IgD-negative memory B cell (primary cell): ENCODE data around the gene KLRC1. TPM values are rescaled to one million over a fixed set of nuclear protein-coding genes. Genes with fewer than 3 reads are reported as not detected.
A peak's percentile ranks its signal among the peaks of the same experiment; 100 is the strongest.
"Not testable (repeated sequence)": the region's sequence is repeated elsewhere in the genome, so short reads cannot be mapped to it uniquely, and the experiment has no call there.

Experiments
- H3K27ac Mint-ChIP-seq, 3 donors: one replicate each; pipeline ENCODE4 v1.8.0; 2020 to 2022; ENCODE audit warnings: mild to moderate bottlenecking in 3 of 3, mixed read lengths in 3 of 3, moderate library complexity in 1 of 3
- H3K27me3 Mint-ChIP-seq: one replicate; pipeline ENCODE4 v1.8.0; 2021; ENCODE audit warnings: mixed read lengths
- H3K36me3 Mint-ChIP-seq: one replicate; pipeline ENCODE4 v1.8.0; 2020; ENCODE audit warnings: mild to moderate bottlenecking, mixed read lengths
- H3K4me1 Mint-ChIP-seq, 3 donors: one replicate each; pipeline ENCODE4 v1.8.0; 2020 to 2022; ENCODE audit warnings: mixed read lengths in 3 of 3, mild to moderate bottlenecking in 1 of 3
- H3K4me3 Mint-ChIP-seq, 4 donors: one replicate each; pipeline ENCODE4 v1.8.0; 2020 to 2022; ENCODE audit warnings: mild to moderate bottlenecking in 4 of 4, mixed read lengths in 4 of 4, moderate library complexity in 3 of 4
- H3K9me3 Mint-ChIP-seq, 3 donors: one replicate each; pipeline ENCODE4 v1.8.0; 2020 to 2021; ENCODE audit warnings: mixed read lengths in 3 of 3, mild to moderate bottlenecking in 1 of 3
- polyA plus RNA-seq: library from polyadenylated mRNA; unstranded; fragments of 300-500 nt; fragmentation: Illumina TruSeq; gene quantifications from one replicate; pipeline ENCODE4 v1.2.3, GENCODE V29; 2021

The KLRC1 gene
- polyA plus RNA-seq, 1 donor from 2014 or later = 4.5 TPM

- H3K27me3 Mint-ChIP-seq, H3K4me3 Mint-ChIP-seq, H3K9me3 Mint-ChIP-seq, H3K27ac Mint-ChIP-seq, H3K4me1 Mint-ChIP-seq, H3K36me3 Mint-ChIP-seq: not testable (repeated sequence)
These were observed 13.4 kb downstream of the KLRC1 start for GRCh38 chr12:10439608-10440274.

- H3K36me3 Mint-ChIP-seq, H3K9me3 Mint-ChIP-seq, H3K27ac Mint-ChIP-seq, H3K4me3 Mint-ChIP-seq, H3K4me1 Mint-ChIP-seq, H3K27me3 Mint-ChIP-seq: not testable (repeated sequence)
These were observed 15.6 kb downstream of the KLRC1 start for GRCh38 chr12:10437601-10438000.

GRCh38 chr12:10435816-10436215, 17.4 kb downstream of the KLRC1 start, which contains the start of gene KLRC2:
TSS of gene KLRC2 (minus strand) at chr12:10436010. CDS start at chr12:10435986, 24 bp downstream.
- H3K4me1 Mint-ChIP-seq, H3K9me3 Mint-ChIP-seq, H3K36me3 Mint-ChIP-seq, H3K27ac Mint-ChIP-seq, H3K27me3 Mint-ChIP-seq, H3K4me3 Mint-ChIP-seq: not testable (repeated sequence)

GRCh38 chr12:10430623-10431022, 22.6 kb downstream of the KLRC1 start:
- not testable (repeated sequence) for H3K9me3 Mint-ChIP-seq, H3K36me3 Mint-ChIP-seq, H3K4me1 Mint-ChIP-seq, H3K27me3 Mint-ChIP-seq, H3K4me3 Mint-ChIP-seq, H3K27ac Mint-ChIP-seq

GRCh38 chr12:10425938-10426337, 27.2 kb downstream of the KLRC1 start:
- H3K4me1 Mint-ChIP-seq, H3K36me3 Mint-ChIP-seq, H3K9me3 Mint-ChIP-seq, H3K27ac Mint-ChIP-seq, H3K27me3 Mint-ChIP-seq, H3K4me3 Mint-ChIP-seq: not testable (repeated sequence)

- not testable (repeated sequence) for H3K36me3 Mint-ChIP-seq
These were observed 28.8 kb downstream of the KLRC1 start for GRCh38 chr12:10424260-10424899.

GRCh38 chr12:10422159-10422558, 31.0 kb downstream of the KLRC1 start:
- H3K9me3 Mint-ChIP-seq, H3K4me1 Mint-ChIP-seq, H3K36me3 Mint-ChIP-seq, H3K27ac Mint-ChIP-seq, H3K4me3 Mint-ChIP-seq, H3K27me3 Mint-ChIP-seq: not testable (repeated sequence)

More at GRCh38 chr12:10424260-10424899, 28.8 kb downstream of the KLRC1 start:
- H3K9me3 Mint-ChIP-seq, H3K27me3 Mint-ChIP-seq, H3K27ac Mint-ChIP-seq, H3K4me1 Mint-ChIP-seq, H3K4me3 Mint-ChIP-seq: not testable (repeated sequence)

- H3K9me3 Mint-ChIP-seq, H3K4me1 Mint-ChIP-seq, H3K4me3 Mint-ChIP-seq, H3K27ac Mint-ChIP-seq, H3K36me3 Mint-ChIP-seq, H3K27me3 Mint-ChIP-seq: not testable (repeated sequence)
These were observed 32.8 kb downstream of the KLRC1 start, which contains the start of gene KLRC3 for GRCh38 chr12:10420334-10420733. TSS of gene KLRC3 (minus strand) at chr12:10420595. CDS start at chr12:10420550, 45 bp downstream.

- Mint-ChIP-seq H3K9me3 (peaks cover 0 to 6% (median 3%) of the 10 kb centered on the region in 3 donors), H3K36me3 (no peaks in the 10 kb centered on the region)
These were observed 43.8 kb downstream of the KLRC1 start, which contains the start of gene KLRC4 for GRCh38 chr12:10409392-10409791. TSS of gene KLRC4 (minus strand) at chr12:10409757. CDS start at chr12:10409575, 182 bp downstream.

GRCh38 chr12:10408842-10409241, 44.3 kb downstream of the KLRC1 start:
- H3K4me3 Mint-ChIP-seq = no peak overlapping the region
- H3K9me3 Mint-ChIP-seq = peaks cover 0 to 7% (median 3%) of the 10 kb centered on the region in 3 donors
- H3K36me3 Mint-ChIP-seq = no peaks in the 10 kb centered on the region
- H3K27ac Mint-ChIP-seq = no peak overlapping the region
- H3K4me1 Mint-ChIP-seq = no peaks in the 10 kb centered on the region
- peaks cover 1% of the 10 kb centered on the region for H3K27me3 Mint-ChIP-seq

More at GRCh38 chr12:10409392-10409791, 43.8 kb downstream of the KLRC1 start, which contains the start of gene KLRC4:
- Mint-ChIP-seq H3K4me3 (peak within 1 kb of the TSS in 1 of 4 donors; percentile 73), H3K27me3 (peaks cover 1% of the 10 kb centered on the region), H3K27ac (no peak within 1 kb of the TSS), H3K4me1 (no peaks in the 10 kb centered on the region)

GRCh38 chr12:10406725-10407124, 46.5 kb downstream of the KLRC1 start:
- no peak overlapping the region for H3K27ac Mint-ChIP-seq
- no peaks in the 10 kb centered on the region for H3K36me3 Mint-ChIP-seq
- peaks cover 0 to 7% (median 3%) of the 10 kb centered on the region in 3 donors for H3K9me3 Mint-ChIP-seq
- peak overlapping the region in 1 of 4 donors; percentile 12 for H3K4me3 Mint-ChIP-seq
- peaks cover 1% of the 10 kb centered on the region for H3K27me3 Mint-ChIP-seq
- H3K4me1 Mint-ChIP-seq = no peaks in the 10 kb centered on the region

- Mint-ChIP-seq H3K27ac (no peak overlapping the region), H3K27me3 (peaks cover 1% of the 10 kb centered on the region), H3K9me3 (peaks cover 0 to 7% (median 3%) of the 10 kb centered on the region in 3 donors), H3K4me1 (no peaks in the 10 kb centered on the region), H3K36me3 (no peaks in the 10 kb centered on the region), H3K4me3 (no peak overlapping the region)
These were observed 47.9 kb downstream of the KLRC1 start for GRCh38 chr12:10405294-10405693.

GRCh38 chr12:10404798-10405197, 48.4 kb downstream of the KLRC1 start:
- Mint-ChIP-seq H3K4me1 (no peaks in the 10 kb centered on the region), H3K36me3 (no peaks in the 10 kb centered on the region), H3K9me3 (peaks cover 0 to 7% (median 3%) of the 10 kb centered on the region in 3 donors), H3K27me3 (peaks cover 1% of the 10 kb centered on the region), H3K4me3 (no peak overlapping the region), H3K27ac (no peak overlapping the region)

GRCh38 chr12:10400829-10401228, 52.3 kb downstream of the KLRC1 start:
- no peak overlapping the region for H3K27ac Mint-ChIP-seq
- no peak overlapping the region for H3K4me3 Mint-ChIP-seq
- peaks cover 0 to under 1% (median under 1%) of the 10 kb centered on the region in 3 donors for H3K4me1 Mint-ChIP-seq
- H3K27me3 Mint-ChIP-seq = peaks cover 2% of the 10 kb centered on the region
- H3K36me3 Mint-ChIP-seq = no peaks in the 10 kb centered on the region
- H3K9me3 Mint-ChIP-seq = peaks cover 0 to 7% (median 5%) of the 10 kb centered on the region in 3 donors

GRCh38 chr12:10398168-10398567, 55.0 kb downstream of the KLRC1 start:
- no peak overlapping the region for H3K27ac Mint-ChIP-seq
- H3K27me3 Mint-ChIP-seq = peaks cover 5% of the 10 kb centered on the region
- H3K9me3 Mint-ChIP-seq = peaks cover 0 to 2% (median 0%) of the 10 kb centered on the region in 3 donors
- peaks cover 9 to 17% (median 10%) of the 10 kb centered on the region in 3 donors for H3K4me1 Mint-ChIP-seq
- no peak overlapping the region for H3K4me3 Mint-ChIP-seq
- peaks cover 2% of the 10 kb centered on the region for H3K36me3 Mint-ChIP-seq

- H3K9me3 Mint-ChIP-seq = peaks cover 0 to 2% (median 0%) of the 10 kb centered on the region in 3 donors
- peaks cover 9 to 21% (median 11%) of the 10 kb centered on the region in 3 donors for H3K4me1 Mint-ChIP-seq
- peaks cover 2% of the 10 kb centered on the region for H3K36me3 Mint-ChIP-seq
- no peak overlapping the region for H3K27ac Mint-ChIP-seq
- no peak overlapping the region for H3K4me3 Mint-ChIP-seq
- H3K27me3 Mint-ChIP-seq = peaks cover 7% of the 10 kb centered on the region
These were observed 55.9 kb downstream of the KLRC1 start for GRCh38 chr12:10397296-10397695.
